ENCODE measurements around the gene PAFAH1B1. TPM values are rescaled to one million over a fixed set of nuclear protein-coding genes. Genes with fewer than 3 reads are reported as not detected.

PAFAH1B1 gene
- total RNA-seq, 1 donor from 2014 or later: 115 TPM

GRCh38 chr17:2709183-2709661, 115.8 kb downstream of the PAFAH1B1 start:
- peaks cover under 1% of the 10 kb centered on the region for H3K36me3 ChIP-seq
- DNase-seq: no peak
- peaks cover 91% of the 10 kb centered on the region for H3K4me1 ChIP-seq
- peak overlapping the region; percentile 88 for H3K4me3 ChIP-seq
- no peaks in the 10 kb centered on the region for H3K9me3 ChIP-seq (replicated peaks)
- H3K27ac ChIP-seq (replicated peaks): peak overlapping the region; percentile 97
- no peak for TF ChIP-seq CTCF (IDR thresholded peaks at IDR 0.05; ENCODE audit: borderline replicate concordance)
- no peaks in the 10 kb centered on the region for H3K27me3 ChIP-seq (ENCODE audit: low read depth)
- intact Hi-C loops (cut with micrococcal nuclease): no loop called here

- intact Hi-C loops (cut with micrococcal nuclease): no loop called here
- Histone ChIP-seq H3K4me3 (peak overlapping the region; percentile 88), H3K27ac (replicated peaks) (peak overlapping the region; percentile 97), H3K36me3 (no peaks in the 10 kb centered on the region), H3K27me3 (ENCODE audit: low read depth) (no peaks in the 10 kb centered on the region), H3K4me1 (peaks cover 87% of the 10 kb centered on the region), H3K9me3 (replicated peaks) (no peaks in the 10 kb centered on the region)
- DNase-seq: no peak
- TF ChIP-seq CTCF (IDR thresholded peaks at IDR 0.05; ENCODE audit: borderline replicate concordance): no peak
Observed at GRCh38 chr17:2710071-2710802, 116.8 kb downstream of the PAFAH1B1 start.

GRCh38 chr17:2710803-2711607, 117.6 kb downstream of the PAFAH1B1 start:
- H3K4me1 ChIP-seq: peaks cover 79% of the 10 kb centered on the region

GRCh38 chr17:2711608-2712299, 118.3 kb downstream of the PAFAH1B1 start, which contains the start of gene CLUH:
Gene CLUH, minus strand, starts transcription at chr17:2711764. Its CDS starts 103 bp downstream, at chr17:2711661.
- H3K27ac ChIP-seq (replicated peaks): peak within 1 kb of the TSS; percentile 97
- H3K36me3 ChIP-seq: no peaks in the 10 kb centered on the region
- peaks cover 74% of the 10 kb centered on the region for H3K4me1 ChIP-seq
- no peaks in the 10 kb centered on the region for H3K27me3 ChIP-seq (ENCODE audit: low read depth)
- H3K9me3 ChIP-seq (replicated peaks): no peaks in the 10 kb centered on the region
- H3K4me3 ChIP-seq: peak within 1 kb of the TSS; percentile 88
- intact Hi-C loops (cut with micrococcal nuclease): no loop called here
- peak; percentile 98 for DNase-seq
- no peak for TF ChIP-seq CTCF (IDR thresholded peaks at IDR 0.05; ENCODE audit: borderline replicate concordance)

More at GRCh38 chr17:2710803-2711607, 117.6 kb downstream of the PAFAH1B1 start:
- Histone ChIP-seq H3K4me3 (peak overlapping the region; percentile 88), H3K27ac (replicated peaks) (peak overlapping the region; percentile 97), H3K27me3 (ENCODE audit: low read depth) (no peaks in the 10 kb centered on the region), H3K9me3 (replicated peaks) (no peaks in the 10 kb centered on the region), H3K36me3 (no peaks in the 10 kb centered on the region)
- intact Hi-C loops (cut with micrococcal nuclease): no loop called here
- DNase-seq: no peak
- TF ChIP-seq CTCF (IDR thresholded peaks at IDR 0.05; ENCODE audit: borderline replicate concordance): no peak

Data from left ventricle myocardium inferior (tissue), 1 donor.